K562 (cell line): ENCODE data around the gene DBP. TPM values are rescaled to one million over a fixed set of nuclear protein-coding genes. Genes with fewer than 3 reads are reported as not detected.

Experiments used
- ARID1B ChIP-seq: fragments of 450-650 bp; IDR thresholded peaks from 2 replicates; pipeline ENCODE4 v1.6.1; 2016; ENCODE audit warnings: antibody characterized with exemption, mild to moderate bottlenecking, inconsistent platforms
- BRF2 ChIP-seq: IDR thresholded peaks from 3 replicates; pipeline ENCODE4 v1.6.1; 2011; ENCODE audit warnings: borderline replicate concordance, mild to moderate bottlenecking; ENCODE audit not compliant: insufficient read length, insufficient read depth
- DACH1 ChIP-seq: fragments of 450-650 bp; IDR thresholded peaks from 2 replicates; pipeline ENCODE4 v1.6.1; 2018; ENCODE audit not compliant: partially characterized antibody
- DPF2 ChIP-seq: fragments of 450-650 bp; IDR thresholded peaks from 2 replicates; pipeline ENCODE4 v1.6.1; 2016
- ELF2 ChIP-seq: fragments of 250-450 bp; sonication (Bioruptor Pico); IDR thresholded peaks from 2 replicates; pipeline ENCODE4 v1.5.0; 2021; ENCODE audit warnings: mild to moderate bottlenecking
- ESRRB ChIP-seq: fragments of 250-450 bp; sonication (Bioruptor Pico); IDR thresholded peaks from 2 replicates; pipeline ENCODE4 v1.5.0; 2020; ENCODE audit warnings: mild to moderate bottlenecking, moderate library complexity, borderline replicate concordance
- FOXO4 ChIP-seq: fragments of 450-650 bp; formaldehyde crosslinking; IDR thresholded peaks from 2 replicates; pipeline ENCODE4 v1.4.0; 2020; ENCODE audit warnings: mild to moderate bottlenecking, moderate library complexity
- HDAC1 ChIP-seq, 2 experiments: fragments of 450-650 bp; IDR thresholded peaks; 2 replicates each; pipeline ENCODE4 v1.6.1; 2016 to 2017; ENCODE audit warnings: inconsistent platforms in 1 of 2, mild to moderate bottlenecking in 1 of 2, moderate library complexity in 1 of 2
- HINFP ChIP-seq: fragments of 450-650 bp; conservative IDR thresholded peaks from 2 replicates; pipeline ENCODE4 v1.6.1; 2016; ENCODE audit warnings: missing genetic modification characterization, low read depth, mild to moderate bottlenecking, control low read depth, missing compliant biosample characterization
- KLF6 ChIP-seq: fragments of 250-450 bp; sonication (Bioruptor Pico); IDR thresholded peaks from 2 replicates; pipeline ENCODE4 v1.4.0; 2020; ENCODE audit warnings: mild to moderate bottlenecking, moderate library complexity, borderline replicate concordance
- MTA2 ChIP-seq: fragments of 450-650 bp; IDR thresholded peaks from 2 replicates; pipeline ENCODE4 v1.6.1; 2016; ENCODE audit warnings: low read depth
- PRPF4 ChIP-seq: fragments of 200-400 bp; formaldehyde crosslinking; IDR thresholded peaks from one replicate; pipeline ENCODE4 v1.6.1; 2017; ENCODE audit warnings: low read length, low read depth, mild to moderate bottlenecking; ENCODE audit not compliant: insufficient read depth, poor library complexity, severe bottlenecking
- RBFOX2 ChIP-seq: fragments of 200-400 bp; formaldehyde crosslinking; IDR thresholded peaks from 2 replicates; pipeline ENCODE4 v1.6.1; 2017; ENCODE audit warnings: low read depth, mild to moderate bottlenecking, low read length, moderate library complexity
- TCF15 ChIP-seq: fragments of 250-450 bp; sonication (Bioruptor Pico); IDR thresholded peaks from 2 replicates; pipeline ENCODE4 v1.8.0; 2022; ENCODE audit warnings: moderate library complexity, mild to moderate bottlenecking, inconsistent platforms
- ZBTB2 ChIP-seq: fragments of 450-650 bp; IDR thresholded peaks from 2 replicates; pipeline ENCODE4 v1.6.1; 2016; ENCODE audit warnings: antibody characterized with exemption
- ZNF263 ChIP-seq: sonication (generic); formaldehyde crosslinking; IDR thresholded peaks from 2 replicates; pipeline ENCODE4 v1.8.0; 2022; ENCODE audit warnings: mild to moderate bottlenecking, missing genetic modification reagents, borderline replicate concordance
- ZNF354B ChIP-seq: fragments of 250-450 bp; sonication (Bioruptor Pico); IDR thresholded peaks from 2 replicates; pipeline ENCODE4 v1.4.0; 2020
- polyA plus RNA-seq, 8 experiments: library from polyadenylated mRNA; depleted of rRNA in 4 of 8; stranded (reverse) in 5 of 8; unstranded in 3 of 8; fragments of >200 nt; fragmentation: Nextera tagmentation in 2 of 8; fragmentation: Illumina TruSeq in 1 of 8; extraction: Ambion mirVana in 2 of 8; extraction: Trizol in 1 of 8; gene quantifications; 2 replicates each; pipeline versions ENCODE4 v1.2.1 to v1.2.3, GENCODE V29; 2011 to 2014; ENCODE audit warnings: inconsistent platforms in 1 of 8, missing spikeins in 1 of 8
- total RNA-seq, 7 experiments: library from RNA; depleted of rRNA in 6 of 7; stranded (reverse); fragments of >200 nt in 6 of 7; fragmentation: Illumina TruSeq in 2 of 7; extraction: Trizol in 2 of 7; gene quantifications; 2 replicates each; pipeline versions ENCODE4 v1.2.1 to v1.2.3, GENCODE V29; 2011 to 2021; ENCODE audit warnings: low replicate concordance in 1 of 7
- TF ChIP-seq, protein P1 (sequence below), 3 experiments: IDR thresholded peaks in 2 of 3; conservative IDR thresholded peaks in 1 of 3; 2 replicates each; pipeline ENCODE4 v1.5.1; 2011 to 2012; ENCODE audit warnings: low read length in 3 of 3, mild to moderate bottlenecking in 3 of 3, control low read depth in 2 of 3, improper control_type of control experiment in 1 of 3, inconsistent platforms in 1 of 3, low read depth in 1 of 3, mixed read lengths in 1 of 3, moderate library complexity in 1 of 3; ENCODE audit not compliant: insufficient read depth in 2 of 3

Gene DBP
- total and polyA plus RNA-seq, 9 of the 15 experiments (the other 6 are each of a cell fraction or from before 2014, with no cell fraction given) = 0.25 to 5.5 (median 1.8) TPM

DNA sequence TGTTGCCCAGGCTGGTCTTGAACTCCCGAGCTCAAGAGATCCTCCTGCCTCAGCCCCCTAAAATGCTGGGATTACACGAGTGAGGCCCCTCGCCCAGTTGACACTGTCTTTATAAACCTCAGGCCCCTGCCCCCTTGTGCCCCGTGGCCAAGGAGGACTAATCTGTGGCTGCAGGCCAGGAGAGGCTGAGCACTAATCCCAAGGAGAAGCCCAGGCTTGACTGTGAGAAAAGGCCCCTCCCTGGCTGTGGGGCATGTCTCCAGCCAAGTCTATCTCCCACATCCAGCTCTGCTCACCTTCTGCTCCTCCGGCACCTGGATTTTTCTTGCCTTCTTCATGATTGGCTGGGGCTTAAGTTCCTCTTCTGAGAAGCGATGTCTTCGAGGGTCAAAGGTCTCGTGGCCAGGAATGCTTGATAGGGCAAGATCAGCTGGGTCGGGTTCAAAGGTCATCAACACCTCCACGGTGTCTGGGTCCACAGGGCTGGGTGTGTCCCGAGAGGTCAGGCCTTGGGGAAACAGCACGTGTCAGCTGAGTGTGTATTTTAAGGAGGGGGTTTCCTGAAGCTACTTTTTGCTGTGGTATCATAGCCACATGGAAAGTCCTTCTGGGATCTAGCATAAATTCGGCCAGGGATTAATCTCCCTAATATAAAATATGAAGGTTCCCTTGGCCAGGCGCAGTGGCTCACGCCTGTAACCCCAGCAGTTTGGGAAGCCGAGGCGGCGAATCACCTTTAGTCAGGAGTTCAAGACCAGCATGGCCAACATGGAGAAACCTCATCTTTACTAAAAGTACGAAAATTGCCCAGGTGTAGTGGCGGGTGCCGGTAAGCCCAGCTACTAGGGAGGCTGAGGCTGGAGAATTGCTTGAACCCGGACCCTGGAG is 3.8 kb downstream of the DBP start (continued):
- TF ChIP-seq PRPF4 = no peak
- TF ChIP-seq HINFP (tag) = 0 out of 2 replicates have a peak, but pooled peaks have one; percentile 52
- TF ChIP-seq MTA2 = peak; percentile 31; the same call in 1 of the 2 replicates
- no peak for TF ChIP-seq TCF15 (CRISPR knock-in tag)
- peak; percentile 21; the same call in 1 of the 2 replicates for TF ChIP-seq KLF6 (CRISPR knock-in tag)
- TF ChIP-seq DPF2 = peak; percentile 17; the same call in 1 of the 2 replicates
- no peak for TF ChIP-seq ESRRB
- TF ChIP-seq HDAC1 (IDR thresholded peaks at IDR 0.05) = peak; percentile 57 to 86; a peak in 3 of 4 replicates
- peak; percentile 68; the same call in 1 of the 2 replicates for TF ChIP-seq ZBTB2
- no peak for TF ChIP-seq ELF2 (CRISPR knock-in tag)
- TF ChIP-seq BRF2 = no peak
- TF ChIP-seq, protein P1, sequence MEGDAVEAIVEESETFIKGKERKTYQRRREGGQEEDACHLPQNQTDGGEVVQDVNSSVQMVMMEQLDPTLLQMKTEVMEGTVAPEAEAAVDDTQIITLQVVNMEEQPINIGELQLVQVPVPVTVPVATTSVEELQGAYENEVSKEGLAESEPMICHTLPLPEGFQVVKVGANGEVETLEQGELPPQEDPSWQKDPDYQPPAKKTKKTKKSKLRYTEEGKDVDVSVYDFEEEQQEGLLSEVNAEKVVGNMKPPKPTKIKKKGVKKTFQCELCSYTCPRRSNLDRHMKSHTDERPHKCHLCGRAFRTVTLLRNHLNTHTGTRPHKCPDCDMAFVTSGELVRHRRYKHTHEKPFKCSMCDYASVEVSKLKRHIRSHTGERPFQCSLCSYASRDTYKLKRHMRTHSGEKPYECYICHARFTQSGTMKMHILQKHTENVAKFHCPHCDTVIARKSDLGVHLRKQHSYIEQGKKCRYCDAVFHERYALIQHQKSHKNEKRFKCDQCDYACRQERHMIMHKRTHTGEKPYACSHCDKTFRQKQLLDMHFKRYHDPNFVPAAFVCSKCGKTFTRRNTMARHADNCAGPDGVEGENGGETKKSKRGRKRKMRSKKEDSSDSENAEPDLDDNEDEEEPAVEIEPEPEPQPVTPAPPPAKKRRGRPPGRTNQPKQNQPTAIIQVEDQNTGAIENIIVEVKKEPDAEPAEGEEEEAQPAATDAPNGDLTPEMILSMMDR (IDR thresholded peaks at IDR 0.05 in 2 of 3, conservative IDR thresholded peaks at IDR 0.05 in 1 of 3; ENCODE audit: insufficient read depth in 2 of 3, low read depth in 1 of 3, low read length in 3 of 3) = 0 out of 6 replicates have a peak, but pooled peaks of 1 of the 3 experiments have one; percentile 8
- TF ChIP-seq RBFOX2 = no peak
- TF ChIP-seq DACH1 = peak; percentile 96
- TF ChIP-seq FOXO4 (CRISPR knock-in tag) = no peak
- peak; percentile 89 for TF ChIP-seq ZNF263
- 0 out of 2 replicates have a peak, but pooled peaks have one; percentile 59 for TF ChIP-seq ARID1B
- TF ChIP-seq ZNF354B (CRISPR knock-in tag) = no peak
